ENCODE results near the gene MRPL55. TPM values are rescaled to one million over a fixed set of nuclear protein-coding genes. Genes with fewer than 3 reads are reported as not detected.

Gene MRPL55
- total RNA-seq, 1 experiment from 2014 or later = 57.1 TPM

DNA sequence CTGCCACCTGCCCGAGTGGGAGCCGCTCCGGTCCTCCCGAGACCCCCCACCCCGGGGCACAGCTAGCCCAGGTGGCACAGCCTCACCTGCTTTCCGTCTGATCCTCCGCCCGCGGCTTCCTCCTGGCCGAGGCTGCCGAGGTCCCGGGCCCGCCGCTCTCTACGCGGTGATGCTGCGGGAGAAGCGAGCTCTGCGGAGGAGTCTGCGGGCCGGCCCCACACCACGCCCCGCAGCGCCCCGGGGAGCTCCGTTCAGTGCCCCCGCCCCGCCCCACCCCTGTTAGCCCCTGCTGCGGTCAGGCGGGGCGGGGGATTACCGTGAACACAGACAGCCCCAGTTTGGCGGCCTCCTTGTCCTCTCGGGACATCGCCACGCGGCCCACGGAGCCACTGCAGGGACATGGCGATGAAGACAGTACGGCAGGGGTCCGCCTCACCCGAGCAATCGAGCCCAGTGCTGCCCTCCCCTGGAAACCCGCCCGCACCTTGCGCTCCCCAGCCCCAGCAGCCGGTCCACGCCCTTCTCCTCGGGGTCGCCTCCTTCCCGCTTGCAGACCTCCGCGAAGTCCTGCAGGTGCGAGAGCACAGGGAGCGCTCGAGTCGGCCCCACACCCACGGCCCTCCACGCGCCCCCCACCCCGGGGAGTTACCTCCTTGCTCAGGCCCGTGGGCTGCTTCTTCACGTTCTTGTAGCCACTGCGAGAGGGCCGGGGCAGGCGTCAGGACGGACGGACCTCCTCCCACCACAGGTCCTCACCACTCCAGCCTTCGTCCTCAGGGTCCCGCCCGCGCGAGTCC, 6.9 kb downstream of the MRPL55 start:
- peak overlapping the region; percentile 82 to 91 for H3K4me3 ChIP-seq (replicated peaks in 1 of 2; ENCODE audit: low read depth in 1 of 2, low read length in 2 of 2)
- peak overlapping the region; percentile 94 for H3K4me2 ChIP-seq (ENCODE audit: low read length)
- peak; percentile 48 for ATAC-seq
- no peak for DNase-seq (ENCODE audit: low read depth, low spot score)
- peaks cover 50% of the 10 kb centered on the region for H3K79me2 ChIP-seq (ENCODE audit: insufficient read depth, low read length)
- H3K9me3 ChIP-seq (ENCODE audit: control insufficient read depth in 1 of 2, insufficient read depth in 1 of 2, low read depth in 1 of 2, low read length in 2 of 2) = no peaks in the 10 kb centered on the region
- no peaks in the 10 kb centered on the region for H4K20me1 ChIP-seq (ENCODE audit: insufficient read depth)
- H2AFZ ChIP-seq (ENCODE audit: low read depth, low read length, poor library complexity, severe bottlenecking) = no peak overlapping the region
- RAD21 ChIA-PET (ENCODE audit: low non-redundant PET in 1 of 2, low total read pairs in 2 of 2, uncharacterized antibody in 2 of 2, unreplicated experiment in 2 of 2) = interaction anchor here in 1 of 2 experiments (0.9 kb wide), 1 partner anchor 103 kb away, joined by 3 read pairs; no protein-coding TSS in a partner anchor
- peak overlapping the region; percentile 91 for H3K9ac ChIP-seq (ENCODE audit: low read length)
- peak overlapping the region; percentile 85 for H3K27ac ChIP-seq (ENCODE audit: low read depth, low read length)
- intact Hi-C loops (cut with micrococcal nuclease) = loop anchor here (1.0 kb wide), 1 partner anchor 103 kb away; no protein-coding TSS in a partner anchor
- H3K4me1 ChIP-seq (ENCODE audit: control insufficient read depth in 1 of 2, insufficient read depth in 2 of 2, low read length in 2 of 2) = peaks cover 2 to 21% of the 10 kb centered on the region in 2 experiments; a peak in 3 of 4 replicates
- no peaks in the 10 kb centered on the region for H3K27me3 ChIP-seq (ENCODE audit: insufficient read depth, low read length)
- POLR2A ChIA-PET = interaction anchor here (0.7 kb wide), 1 partner anchor 20 kb away, joined by 3 read pairs; the partner anchor contains the start of gene ARF1
- CTCF ChIA-PET = interaction anchor here (1.0 kb wide), 1 partner anchor 20 kb away, joined by 4 read pairs; the partner anchor contains the start of gene ARF1
- H3K36me3 ChIP-seq (ENCODE audit: control insufficient read depth in 1 of 2, insufficient read depth in 2 of 2, low read length in 2 of 2) = peaks cover 12 to 28% of the 10 kb centered on the region in 2 experiments; a peak in 3 of 4 replicates
- H3K9me2 ChIP-seq (ENCODE audit: insufficient read depth) = no peaks in the 10 kb centered on the region
- BruUV-seq (replicated peaks) = no TSS peak
- TF ChIP-seq YY1 (IDR thresholded peaks at IDR 0.05; ENCODE audit: extremely low read depth, insufficient replicate concordance, low read depth, low read length) (no peak), POLR2AphosphoS5 (IDR thresholded peaks at IDR 0.05; ENCODE audit: low read depth, low read length) (no peak), EGR1 (IDR thresholded peaks at IDR 0.05; ENCODE audit: low read depth) (no peak), RAD21 (IDR thresholded peaks at IDR 0.05; ENCODE audit: low read depth) (no peak), SIN3A (IDR thresholded peaks at IDR 0.05; ENCODE audit: low read depth) (no peak), CBX3 (IDR thresholded peaks at IDR 0.05; ENCODE audit: low read depth) (no peak), ELF1 (IDR thresholded peaks at IDR 0.05; ENCODE audit: borderline replicate concordance, low read depth) (no peak), EZH2 (IDR thresholded peaks at IDR 0.05) (no peak), JUND (IDR thresholded peaks at IDR 0.05) (no peak), FOSL1 (IDR thresholded peaks at IDR 0.05; ENCODE audit: low read depth) (no peak), CEBPB (IDR thresholded peaks at IDR 0.05; ENCODE audit: low read depth) (no peak), SRF (IDR thresholded peaks at IDR 0.05; ENCODE audit: low read depth) (no peak), POLR2A (IDR thresholded peaks at IDR 0.05; ENCODE audit: borderline replicate concordance, extremely low read depth, insufficient read depth, insufficient read length) (no peak), ZNF274 (IDR thresholded peaks at IDR 0.05; ENCODE audit: low read depth, low read length) (no peak)
- TF ChIP-seq, protein P1, sequence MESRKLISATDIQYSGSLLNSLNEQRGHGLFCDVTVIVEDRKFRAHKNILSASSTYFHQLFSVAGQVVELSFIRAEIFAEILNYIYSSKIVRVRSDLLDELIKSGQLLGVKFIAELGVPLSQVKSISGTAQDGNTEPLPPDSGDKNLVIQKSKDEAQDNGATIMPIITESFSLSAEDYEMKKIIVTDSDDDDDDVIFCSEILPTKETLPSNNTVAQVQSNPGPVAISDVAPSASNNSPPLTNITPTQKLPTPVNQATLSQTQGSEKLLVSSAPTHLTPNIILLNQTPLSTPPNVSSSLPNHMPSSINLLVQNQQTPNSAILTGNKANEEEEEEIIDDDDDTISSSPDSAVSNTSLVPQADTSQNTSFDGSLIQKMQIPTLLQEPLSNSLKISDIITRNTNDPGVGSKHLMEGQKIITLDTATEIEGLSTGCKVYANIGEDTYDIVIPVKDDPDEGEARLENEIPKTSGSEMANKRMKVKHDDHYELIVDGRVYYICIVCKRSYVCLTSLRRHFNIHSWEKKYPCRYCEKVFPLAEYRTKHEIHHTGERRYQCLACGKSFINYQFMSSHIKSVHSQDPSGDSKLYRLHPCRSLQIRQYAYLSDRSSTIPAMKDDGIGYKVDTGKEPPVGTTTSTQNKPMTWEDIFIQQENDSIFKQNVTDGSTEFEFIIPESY (IDR thresholded peaks at IDR 0.05; ENCODE audit: extremely low read depth, insufficient replicate concordance, low read length) = no peak
- TF ChIP-seq, protein P2, sequence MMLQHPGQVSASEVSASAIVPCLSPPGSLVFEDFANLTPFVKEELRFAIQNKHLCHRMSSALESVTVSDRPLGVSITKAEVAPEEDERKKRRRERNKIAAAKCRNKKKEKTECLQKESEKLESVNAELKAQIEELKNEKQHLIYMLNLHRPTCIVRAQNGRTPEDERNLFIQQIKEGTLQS (IDR thresholded peaks at IDR 0.05) = no peak
- TF ChIP-seq, protein P3, sequence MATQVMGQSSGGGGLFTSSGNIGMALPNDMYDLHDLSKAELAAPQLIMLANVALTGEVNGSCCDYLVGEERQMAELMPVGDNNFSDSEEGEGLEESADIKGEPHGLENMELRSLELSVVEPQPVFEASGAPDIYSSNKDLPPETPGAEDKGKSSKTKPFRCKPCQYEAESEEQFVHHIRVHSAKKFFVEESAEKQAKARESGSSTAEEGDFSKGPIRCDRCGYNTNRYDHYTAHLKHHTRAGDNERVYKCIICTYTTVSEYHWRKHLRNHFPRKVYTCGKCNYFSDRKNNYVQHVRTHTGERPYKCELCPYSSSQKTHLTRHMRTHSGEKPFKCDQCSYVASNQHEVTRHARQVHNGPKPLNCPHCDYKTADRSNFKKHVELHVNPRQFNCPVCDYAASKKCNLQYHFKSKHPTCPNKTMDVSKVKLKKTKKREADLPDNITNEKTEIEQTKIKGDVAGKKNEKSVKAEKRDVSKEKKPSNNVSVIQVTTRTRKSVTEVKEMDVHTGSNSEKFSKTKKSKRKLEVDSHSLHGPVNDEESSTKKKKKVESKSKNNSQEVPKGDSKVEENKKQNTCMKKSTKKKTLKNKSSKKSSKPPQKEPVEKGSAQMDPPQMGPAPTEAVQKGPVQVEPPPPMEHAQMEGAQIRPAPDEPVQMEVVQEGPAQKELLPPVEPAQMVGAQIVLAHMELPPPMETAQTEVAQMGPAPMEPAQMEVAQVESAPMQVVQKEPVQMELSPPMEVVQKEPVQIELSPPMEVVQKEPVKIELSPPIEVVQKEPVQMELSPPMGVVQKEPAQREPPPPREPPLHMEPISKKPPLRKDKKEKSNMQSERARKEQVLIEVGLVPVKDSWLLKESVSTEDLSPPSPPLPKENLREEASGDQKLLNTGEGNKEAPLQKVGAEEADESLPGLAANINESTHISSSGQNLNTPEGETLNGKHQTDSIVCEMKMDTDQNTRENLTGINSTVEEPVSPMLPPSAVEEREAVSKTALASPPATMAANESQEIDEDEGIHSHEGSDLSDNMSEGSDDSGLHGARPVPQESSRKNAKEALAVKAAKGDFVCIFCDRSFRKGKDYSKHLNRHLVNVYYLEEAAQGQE (IDR thresholded peaks at IDR 0.05; ENCODE audit: low read depth) = no peak
- TF ChIP-seq, protein P4, sequence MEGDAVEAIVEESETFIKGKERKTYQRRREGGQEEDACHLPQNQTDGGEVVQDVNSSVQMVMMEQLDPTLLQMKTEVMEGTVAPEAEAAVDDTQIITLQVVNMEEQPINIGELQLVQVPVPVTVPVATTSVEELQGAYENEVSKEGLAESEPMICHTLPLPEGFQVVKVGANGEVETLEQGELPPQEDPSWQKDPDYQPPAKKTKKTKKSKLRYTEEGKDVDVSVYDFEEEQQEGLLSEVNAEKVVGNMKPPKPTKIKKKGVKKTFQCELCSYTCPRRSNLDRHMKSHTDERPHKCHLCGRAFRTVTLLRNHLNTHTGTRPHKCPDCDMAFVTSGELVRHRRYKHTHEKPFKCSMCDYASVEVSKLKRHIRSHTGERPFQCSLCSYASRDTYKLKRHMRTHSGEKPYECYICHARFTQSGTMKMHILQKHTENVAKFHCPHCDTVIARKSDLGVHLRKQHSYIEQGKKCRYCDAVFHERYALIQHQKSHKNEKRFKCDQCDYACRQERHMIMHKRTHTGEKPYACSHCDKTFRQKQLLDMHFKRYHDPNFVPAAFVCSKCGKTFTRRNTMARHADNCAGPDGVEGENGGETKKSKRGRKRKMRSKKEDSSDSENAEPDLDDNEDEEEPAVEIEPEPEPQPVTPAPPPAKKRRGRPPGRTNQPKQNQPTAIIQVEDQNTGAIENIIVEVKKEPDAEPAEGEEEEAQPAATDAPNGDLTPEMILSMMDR (IDR thresholded peaks at IDR 0.05 in 2 of 3, conservative IDR thresholded peaks at IDR 0.05 in 1 of 3; ENCODE audit: borderline replicate concordance in 1 of 3, insufficient read depth in 1 of 3, low read depth in 2 of 3, low read length in 2 of 3) = no peak
- TF ChIP-seq, protein P5, sequence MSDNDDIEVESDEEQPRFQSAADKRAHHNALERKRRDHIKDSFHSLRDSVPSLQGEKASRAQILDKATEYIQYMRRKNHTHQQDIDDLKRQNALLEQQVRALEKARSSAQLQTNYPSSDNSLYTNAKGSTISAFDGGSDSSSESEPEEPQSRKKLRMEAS (IDR thresholded peaks at IDR 0.05) = no peak

Measured in HCT116 (cell line).